HS-27A (cell line): ENCODE results near the gene F2.

Experiments used
- DNase-seq: peaks from one replicate; pipeline ENCODE4 v3.0.0-alpha.2; 2012; ENCODE audit warnings: low read depth, missing footprints

The F2 gene

GRCh38 chr11:46718155-46719019, 626 bp upstream of the F2 start:
- DNase-seq: no peak

GRCh38 chr11:46719543-46720218, 668 bp downstream of the F2 start:
- no peak for DNase-seq

- no peak for DNase-seq
These were observed 2.3 kb downstream of the F2 start for GRCh38 chr11:46721286-46721685.

GRCh38 chr11:46722566-46723358, 3.7 kb downstream of the F2 start:
- DNase-seq: no peak

- no peak for DNase-seq
These were observed 4.3 kb downstream of the F2 start for GRCh38 chr11:46723359-46723680.

- no peak for DNase-seq
These were observed 5.1 kb downstream of the F2 start for GRCh38 chr11:46724088-46724487.

GRCh38 chr11:46725338-46726205, 6.6 kb downstream of the F2 start:
- no peak for DNase-seq

GRCh38 chr11:46726206-46726862, 7.3 kb downstream of the F2 start:
- DNase-seq: no peak

GRCh38 chr11:46727952-46728658, 9.1 kb downstream of the F2 start:
- no peak for DNase-seq

- DNase-seq: no peak
These were observed 9.6 kb downstream of the F2 start for GRCh38 chr11:46728659-46729040.

GRCh38 chr11:46729110-46730027, 10.4 kb downstream of the F2 start:
- no peak for DNase-seq

GRCh38 chr11:46731545-46731944, 12.5 kb downstream of the F2 start:
- DNase-seq: no peak

- no peak for DNase-seq
These were observed 14.2 kb downstream of the F2 start for GRCh38 chr11:46733234-46733633.

GRCh38 chr11:46736146-46736545, 17.1 kb downstream of the F2 start:
- no peak for DNase-seq

GRCh38 chr11:46736615-46737014, 17.6 kb downstream of the F2 start:
- no peak for DNase-seq

GRCh38 chr11:46737699-46738098, 18.7 kb downstream of the F2 start:
- DNase-seq: no peak

GRCh38 chr11:46738887-46739286, 19.9 kb downstream of the F2 start:
- no peak for DNase-seq

- DNase-seq: no peak
These were observed 22.8 kb downstream of the F2 start for GRCh38 chr11:46741600-46742484.

- no peak for DNase-seq
These were observed 24.0 kb downstream of the F2 start for GRCh38 chr11:46743043-46743442.
